Loucy (cell line): Measurements from ENCODE around the gene SNRNP40.

ENCODE experiments used
- CTCF ChIP-seq: fragments of 200-600 bp; sonication (generic); conservative IDR thresholded peaks from 2 replicates; pipeline ENCODE4 v1.5.1; 2014; ENCODE audit warnings: mild to moderate bottlenecking, antibody characterized with exemption, low read length
- EZH2phosphoT487 ChIP-seq: fragments of 200-600 bp; IDR thresholded peaks from 2 replicates; pipeline ENCODE4 v1.6.1; 2018; ENCODE audit warnings: antibody characterized with exemption, mild to moderate bottlenecking, moderate library complexity, borderline replicate concordance

GRCh38 chr1:31224068-31224467 lies 72.5 kb downstream of the SNRNP40 start:
- TF ChIP-seq CTCF (no peak), EZH2phosphoT487 (no peak)
